ENCODE results near the gene CNN2. TPM values are rescaled to one million over a fixed set of nuclear protein-coding genes. Genes with fewer than 3 reads are reported as not detected.
A peak's percentile ranks its signal among the peaks of the same experiment; 100 is the strongest.

The CNN2 gene
- total RNA-seq, 4 donors from 2014 or later: 79.0 to 125 (median 105) TPM

DNA sequence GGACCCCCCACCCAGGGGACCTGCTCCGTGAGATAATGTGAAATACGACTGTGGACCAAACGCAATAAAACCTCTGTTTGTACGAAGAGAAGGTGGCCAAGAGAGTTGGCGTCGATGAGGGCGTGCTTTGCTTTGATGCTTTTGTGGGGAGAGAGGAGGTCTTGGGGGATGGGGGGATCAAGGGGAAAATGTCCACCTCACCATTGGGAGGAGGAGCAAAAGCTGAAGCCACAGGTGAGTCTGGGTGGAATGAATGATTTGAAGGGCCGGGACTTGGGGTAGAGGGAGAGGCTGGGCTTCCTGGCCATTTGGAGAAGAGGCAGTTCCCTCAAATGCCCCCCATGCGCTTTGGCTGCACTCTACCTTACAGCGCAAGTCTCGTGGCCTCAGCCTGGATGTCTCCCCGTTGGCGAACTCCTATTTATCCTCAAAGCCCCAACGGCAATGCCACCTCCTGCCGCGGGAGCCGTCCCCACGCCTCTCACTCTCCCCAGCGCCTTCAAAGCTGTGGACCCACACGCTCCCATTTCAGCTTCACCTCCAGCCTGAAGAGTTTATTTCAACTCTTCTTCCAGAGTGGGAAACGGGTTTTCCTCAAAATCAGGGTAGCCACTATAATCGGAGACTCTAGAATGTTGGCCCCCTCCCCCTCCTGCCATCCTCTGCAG lies 12.7 kb downstream of the CNN2 start:
- no peak for TF ChIP-seq POLR2A (IDR thresholded peaks at IDR 0.05)
- TF ChIP-seq CTCF (IDR thresholded peaks at IDR 0.05): peak in 1 of 6 experiments; percentile 2
- intact Hi-C loops (cut with DNase I): no loop called here
- peak overlapping the region in 3 of 4 donors; percentile 53 to 74 (median 65) for H3K4me3 ChIP-seq
- no peak for DNase-seq
- H3K36me3 ChIP-seq: peaks cover 13 to 37% (median 17%) of the 10 kb centered on the region in 3 donors
- H3K27me3 ChIP-seq: peaks cover 0 to 14% (median 0%) of the 10 kb centered on the region in 4 donors
- WGBS, 2 donors: 54 to 59% methylated on average over 19 of the region's 22 CpGs
- peaks cover 33 to 64% (median 39%) of the 10 kb centered on the region in 3 donors for H3K4me1 ChIP-seq
- no peaks in the 10 kb centered on the region for H3K9me3 ChIP-seq
- peak overlapping the region; percentile 5 to 83 (median 82) for H3K27ac ChIP-seq

- TF ChIP-seq CTCF (IDR thresholded peaks at IDR 0.05) (peak in 2 of 6 experiments; percentile 4 to 30), POLR2A (IDR thresholded peaks at IDR 0.05) (peak in 2 of 4 donors; percentile 81 to 91)
- no peaks in the 10 kb centered on the region for H3K9me3 ChIP-seq
- H3K4me3 ChIP-seq: peak within 1 kb of the TSS; percentile 37 to 74 (median 59)
- intact Hi-C loops (cut with DNase I): no loop called here
- H3K27me3 ChIP-seq: peaks cover 0 to 14% (median 0%) of the 10 kb centered on the region in 4 donors
- peak within 1 kb of the TSS; percentile 81 to 83 (median 82) for H3K27ac ChIP-seq
- peaks cover 33 to 64% (median 39%) of the 10 kb centered on the region in 3 donors for H3K4me1 ChIP-seq
- peak; percentile 84 for DNase-seq
- 0 to 6% methylated on average over 6 to 8 of the region's 56 CpGs for WGBS, 2 donors
- H3K36me3 ChIP-seq: peaks cover 13 to 37% (median 17%) of the 10 kb centered on the region in 3 donors
Measured at GRCh38 chr19:1039646-1040475, 13.5 kb downstream of the CNN2 start, which contains the start of gene ABCA7. ABCA7 (plus strand) TSS chr19:1040107; CDS start chr19:1041362, 1,255 bp downstream.

- peaks cover 0 to 14% (median 0%) of the 10 kb centered on the region in 4 donors for H3K27me3 ChIP-seq
- H3K4me3 ChIP-seq: peak overlapping the region; percentile 37 to 74 (median 59)
- H3K27ac ChIP-seq: peak overlapping the region; percentile 81 to 83 (median 82)
- intact Hi-C loops (cut with DNase I): no loop called here
- H3K36me3 ChIP-seq: peaks cover 13 to 29% (median 16%) of the 10 kb centered on the region in 3 donors
- TF ChIP-seq CTCF (IDR thresholded peaks at IDR 0.05) (no peak), POLR2A (IDR thresholded peaks at IDR 0.05) (peak in 1 of 4 donors; percentile 34)
- DNase-seq: peak; percentile 55
- H3K4me1 ChIP-seq: peaks cover 33 to 64% (median 39%) of the 10 kb centered on the region in 3 donors
- no peaks in the 10 kb centered on the region for H3K9me3 ChIP-seq
- WGBS, 2 donors: 3% methylated on average over 12 to 13 of the region's 27 CpGs
Measured at GRCh38 chr19:1040476-1041271, 14.3 kb downstream of the CNN2 start.

DNA sequence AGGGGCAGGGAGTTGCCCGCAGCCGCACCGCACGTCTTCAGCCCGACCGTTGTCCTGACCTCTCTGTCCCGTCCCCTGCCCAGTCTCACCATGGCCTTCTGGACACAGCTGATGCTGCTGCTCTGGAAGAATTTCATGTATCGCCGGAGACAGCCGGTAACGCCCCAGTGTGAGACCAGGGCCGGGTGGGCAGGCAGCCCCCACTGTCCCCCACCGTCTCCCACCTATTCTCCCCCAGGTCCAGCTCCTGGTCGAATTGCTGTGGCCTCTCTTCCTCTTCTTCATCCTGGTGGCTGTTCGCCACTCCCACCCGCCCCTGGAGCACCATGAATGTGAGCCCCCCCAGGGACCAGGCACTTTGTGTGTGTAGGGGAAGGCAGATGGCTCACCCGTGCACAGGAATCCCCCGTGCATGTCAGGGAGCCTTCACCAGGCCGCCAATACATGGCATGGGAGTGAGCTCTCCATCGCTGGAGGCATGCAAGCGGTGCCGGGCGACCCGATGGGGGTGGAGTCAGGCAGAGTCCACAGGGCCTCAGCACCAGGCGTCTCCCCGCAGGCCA lies 14.9 kb downstream of the CNN2 start:
- Histone ChIP-seq H3K4me3 (peak overlapping the region; percentile 37 to 74 (median 59)), H3K36me3 (peaks cover 8 to 23% (median 9%) of the 10 kb centered on the region in 3 donors), H3K9me3 (no peaks in the 10 kb centered on the region), H3K27ac (peak overlapping the region; percentile 63 to 83 (median 82)), H3K4me1 (peaks cover 33 to 64% (median 39%) of the 10 kb centered on the region in 3 donors), H3K27me3 (peaks cover 0 to 14% (median 0%) of the 10 kb centered on the region in 4 donors)
- 15 to 35% methylated on average over 8 to 9 of the region's 26 CpGs for WGBS, 2 donors
- intact Hi-C loops (cut with DNase I): no loop called here
- DNase-seq: no peak
- TF ChIP-seq CTCF (IDR thresholded peaks at IDR 0.05): no peak
- TF ChIP-seq POLR2A (IDR thresholded peaks at IDR 0.05): no peak

Data from esophagus squamous epithelium (tissue), 5 donors.